RPMI7951 (cell line): ENCODE data around the gene INTS11. TPM values are rescaled to one million over a fixed set of nuclear protein-coding genes. Genes with fewer than 3 reads are reported as not detected.

Experiments
- DNase-seq: peaks from one replicate; pipeline ENCODE4 v3.0.0-alpha.2; 2012; ENCODE audit warnings: low read depth
- total RNA-seq: library from RNA; depleted of rRNA; stranded (reverse); fragments of >200 nt; shearing (Covaris generic); gene quantifications from 2 replicates; pipeline ENCODE4 v1.2.3, GENCODE V29; 2014

Gene INTS11
- total RNA-seq, 1 experiment from 2014 or later, result 62.6 TPM

DNA sequence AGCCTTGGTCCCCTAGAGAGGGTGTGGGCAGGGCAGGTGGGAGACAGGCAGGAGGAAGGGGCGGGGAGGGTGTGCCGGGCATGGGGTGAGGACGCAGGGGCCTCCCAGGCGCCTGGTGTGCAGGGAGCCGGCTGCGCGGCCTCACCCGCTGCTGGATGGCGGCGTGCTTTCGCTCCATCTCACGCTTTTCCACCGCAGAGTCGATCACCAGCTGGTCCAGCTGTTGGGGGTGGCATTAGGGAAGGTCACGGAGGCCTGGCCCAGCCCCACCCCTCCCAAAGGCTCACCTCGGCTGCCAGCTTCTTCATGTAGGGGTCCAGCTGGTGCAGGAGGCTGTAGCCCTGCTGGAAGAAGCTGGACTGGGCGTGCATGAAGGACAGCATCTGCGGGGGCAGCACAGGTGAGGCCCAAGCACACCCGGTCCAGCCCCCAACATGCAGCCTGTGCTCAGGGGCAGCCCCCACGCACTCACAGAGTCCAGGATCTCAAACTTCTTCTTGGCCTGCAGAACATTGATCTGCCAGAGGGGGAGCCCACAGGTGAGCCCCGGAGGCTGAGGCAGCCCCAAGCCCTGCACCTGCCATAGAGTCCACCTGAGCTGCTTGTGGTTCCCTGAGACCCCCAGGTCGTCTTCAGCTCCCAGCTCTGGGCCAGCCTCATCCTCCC, 24.6 kb downstream of the INTS11 start:
- no peak for DNase-seq

DNA sequence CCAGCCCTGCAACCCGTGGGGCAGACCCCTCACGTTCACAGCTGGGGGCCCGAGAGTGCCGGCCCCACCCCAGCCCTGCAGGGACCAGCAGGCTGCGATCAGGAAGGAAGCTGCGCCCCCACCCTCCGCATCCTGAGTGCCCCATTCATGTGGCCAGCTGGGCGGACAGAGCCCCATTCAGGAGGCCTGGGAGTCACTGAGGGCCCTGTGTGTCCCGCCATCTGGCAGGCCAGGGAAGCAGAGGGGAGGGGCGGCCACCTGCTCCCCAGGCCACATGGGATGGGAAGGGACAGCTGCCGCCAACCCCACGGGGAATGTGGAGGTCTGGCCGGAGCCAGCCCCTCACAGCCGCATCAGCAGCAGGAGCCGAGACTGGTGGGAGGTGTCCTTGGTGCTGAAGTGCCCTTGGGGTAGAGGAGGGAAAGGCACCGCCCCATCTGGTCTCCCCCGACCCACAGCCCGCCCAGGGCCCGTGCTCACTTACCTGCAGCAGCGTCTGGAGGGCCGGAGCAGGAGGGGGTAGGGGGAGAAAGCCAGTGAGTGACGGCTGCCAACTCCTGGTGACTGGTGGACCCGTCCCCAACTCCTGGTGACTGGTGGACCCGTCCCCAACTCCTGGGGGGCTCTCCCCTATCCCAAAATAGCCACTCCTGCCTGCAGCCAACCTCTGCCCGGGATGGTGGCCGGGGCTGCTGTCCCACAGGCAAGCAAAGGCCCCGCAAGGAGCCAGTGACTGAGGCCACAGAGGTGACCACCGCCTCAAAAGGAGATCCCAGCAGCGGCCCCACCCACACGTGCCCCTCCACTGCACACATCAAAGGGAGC, 25.4 kb downstream of the INTS11 start:
- peak; percentile 40 for DNase-seq

DNA sequence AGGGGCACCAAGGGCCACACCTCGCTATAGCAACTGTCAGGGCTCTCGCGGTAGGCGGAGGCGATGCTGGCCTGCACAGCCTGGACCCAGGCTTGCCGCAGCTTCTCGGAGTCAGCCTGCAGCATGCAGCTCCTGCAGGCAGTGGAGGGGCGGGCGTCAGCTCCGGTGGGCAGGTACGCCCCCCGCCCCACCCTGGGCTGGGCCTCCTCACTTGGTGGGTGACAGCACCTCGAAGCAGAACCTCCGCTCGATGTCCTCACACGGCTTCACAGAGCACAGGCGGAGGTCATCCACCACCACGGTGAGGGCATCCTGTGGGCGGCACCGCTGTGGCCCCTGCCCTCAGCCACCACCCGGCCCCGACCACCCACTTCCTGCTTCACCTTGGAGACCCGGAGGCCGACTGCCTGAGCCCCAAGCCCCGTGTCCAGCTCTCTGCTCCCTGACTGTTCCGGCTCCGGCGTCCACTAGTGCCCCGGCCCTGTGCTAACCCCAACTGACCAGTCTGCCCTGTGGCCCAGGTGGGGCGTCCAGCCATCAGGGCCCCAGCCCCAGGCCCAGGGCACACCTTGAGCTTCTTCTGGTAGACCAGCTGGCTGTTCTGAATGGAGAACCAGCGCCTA, 26.5 kb downstream of the INTS11 start:
- DNase-seq, result no peak

DNA sequence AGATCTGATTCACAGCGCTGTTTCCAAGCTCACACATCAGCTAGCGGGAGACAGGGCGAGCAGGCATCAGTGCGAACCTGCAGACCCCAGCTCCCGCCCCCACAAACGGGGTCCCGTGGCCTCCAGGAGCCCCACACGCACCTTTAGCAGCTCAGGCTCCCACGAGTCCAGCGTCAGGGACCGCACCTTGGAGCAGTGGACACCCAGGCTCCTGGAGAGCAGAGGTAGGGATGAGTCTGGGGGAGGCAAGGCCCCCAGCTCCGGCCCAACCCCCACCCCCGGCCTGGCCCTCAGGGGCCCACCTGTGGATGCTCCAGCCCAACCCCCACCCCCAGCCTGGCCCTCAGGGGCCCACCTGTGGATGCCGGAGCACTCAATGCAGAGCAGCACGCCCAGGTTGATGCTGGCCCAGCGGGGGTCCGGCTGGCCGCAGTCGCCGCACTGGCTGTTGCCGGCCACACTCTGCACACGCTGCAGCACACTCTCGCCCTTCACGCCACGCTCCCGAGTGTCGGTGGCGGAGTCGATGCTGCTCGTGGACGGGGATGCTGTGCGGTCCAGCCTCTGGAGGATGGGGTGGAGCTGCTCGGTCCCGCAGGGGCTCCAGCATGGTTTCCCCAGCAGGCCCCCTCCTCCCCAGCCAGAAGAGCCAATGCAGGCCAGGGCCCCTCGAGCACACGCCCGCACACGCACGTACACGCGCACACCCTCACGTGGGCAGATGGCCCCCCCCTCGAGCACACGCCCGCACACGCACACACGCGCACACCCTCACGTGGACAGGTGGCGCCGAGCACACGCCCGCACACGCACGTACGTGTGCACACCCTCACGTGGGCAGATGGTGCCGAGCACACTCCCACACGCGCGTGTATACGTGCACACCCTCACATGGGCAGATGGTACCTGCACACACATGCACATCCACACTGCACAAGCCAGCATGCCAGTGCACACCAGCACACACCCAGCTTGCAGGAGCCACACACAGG, 28.1 kb downstream of the INTS11 start:
- no peak for DNase-seq

DNA sequence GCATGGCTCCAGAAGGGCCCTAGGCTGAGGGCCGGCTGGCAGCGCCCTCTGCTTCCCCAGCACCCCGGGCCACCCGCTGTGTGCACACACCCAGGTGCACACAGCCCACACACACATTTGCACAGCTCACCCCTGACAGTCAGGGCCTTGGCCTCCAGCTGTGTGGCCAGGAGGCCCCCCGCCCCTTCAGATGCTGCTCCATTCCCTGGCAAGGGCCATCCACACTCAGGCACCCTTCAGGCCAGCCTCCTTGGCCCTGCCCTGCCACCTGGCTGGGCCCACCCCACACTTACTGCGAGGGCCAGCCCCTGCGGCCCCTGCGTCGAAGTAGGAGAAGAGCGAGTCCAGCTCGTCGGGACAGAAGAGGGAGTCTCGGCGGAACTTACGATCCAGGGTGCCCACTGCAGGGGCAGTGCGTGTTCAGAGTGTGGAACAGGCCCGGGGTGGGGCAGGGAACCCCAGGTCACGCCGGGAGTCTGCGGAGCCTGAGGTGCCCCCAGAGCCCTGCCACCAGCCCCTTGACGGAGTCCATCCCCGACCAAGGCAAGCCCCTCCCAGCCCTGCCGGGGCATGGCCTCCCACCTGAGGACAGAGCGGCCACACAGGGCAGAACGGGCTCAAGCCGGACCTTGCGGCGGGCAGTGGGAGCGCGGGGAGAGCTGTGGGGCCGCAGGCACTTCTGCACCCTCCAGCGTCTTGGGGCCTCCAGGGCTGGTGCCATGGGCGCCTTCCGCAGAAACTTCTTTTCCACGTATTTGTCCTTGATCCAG, 29.1 kb downstream of the INTS11 start:
- no peak for DNase-seq

DNA sequence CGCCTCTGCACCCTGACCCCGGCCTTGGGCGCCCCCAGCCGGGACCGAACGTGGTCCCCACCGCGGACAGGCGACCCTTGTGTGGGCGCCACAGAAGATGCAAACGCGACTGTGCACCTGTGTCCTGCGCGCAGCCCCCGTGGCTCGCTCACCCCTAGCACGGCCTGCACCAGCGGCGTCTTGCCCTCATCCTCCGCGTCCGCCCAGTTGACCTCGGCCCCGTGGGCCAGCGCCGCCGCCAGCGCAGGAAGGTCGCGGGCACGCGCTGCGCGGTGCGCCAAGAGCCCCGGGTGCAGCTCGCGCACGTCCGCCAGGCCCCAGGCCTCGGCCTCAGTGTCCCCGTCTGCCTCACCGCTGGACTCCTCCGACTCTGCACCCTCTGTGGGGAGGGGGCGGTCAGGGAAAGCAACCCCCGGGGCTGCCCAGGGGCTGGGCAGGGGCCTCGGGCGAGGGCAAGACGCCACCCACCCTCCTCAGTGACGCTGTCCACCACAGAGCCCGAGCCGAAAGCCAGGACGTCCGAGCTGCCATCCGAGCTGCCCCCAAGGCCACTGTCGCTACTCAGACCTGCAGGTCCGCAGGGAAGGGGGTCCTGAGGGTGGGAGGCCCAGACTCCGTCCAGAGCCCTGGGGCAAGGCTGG, 30.1 kb downstream of the INTS11 start:
- DNase-seq, result no peak

DNA sequence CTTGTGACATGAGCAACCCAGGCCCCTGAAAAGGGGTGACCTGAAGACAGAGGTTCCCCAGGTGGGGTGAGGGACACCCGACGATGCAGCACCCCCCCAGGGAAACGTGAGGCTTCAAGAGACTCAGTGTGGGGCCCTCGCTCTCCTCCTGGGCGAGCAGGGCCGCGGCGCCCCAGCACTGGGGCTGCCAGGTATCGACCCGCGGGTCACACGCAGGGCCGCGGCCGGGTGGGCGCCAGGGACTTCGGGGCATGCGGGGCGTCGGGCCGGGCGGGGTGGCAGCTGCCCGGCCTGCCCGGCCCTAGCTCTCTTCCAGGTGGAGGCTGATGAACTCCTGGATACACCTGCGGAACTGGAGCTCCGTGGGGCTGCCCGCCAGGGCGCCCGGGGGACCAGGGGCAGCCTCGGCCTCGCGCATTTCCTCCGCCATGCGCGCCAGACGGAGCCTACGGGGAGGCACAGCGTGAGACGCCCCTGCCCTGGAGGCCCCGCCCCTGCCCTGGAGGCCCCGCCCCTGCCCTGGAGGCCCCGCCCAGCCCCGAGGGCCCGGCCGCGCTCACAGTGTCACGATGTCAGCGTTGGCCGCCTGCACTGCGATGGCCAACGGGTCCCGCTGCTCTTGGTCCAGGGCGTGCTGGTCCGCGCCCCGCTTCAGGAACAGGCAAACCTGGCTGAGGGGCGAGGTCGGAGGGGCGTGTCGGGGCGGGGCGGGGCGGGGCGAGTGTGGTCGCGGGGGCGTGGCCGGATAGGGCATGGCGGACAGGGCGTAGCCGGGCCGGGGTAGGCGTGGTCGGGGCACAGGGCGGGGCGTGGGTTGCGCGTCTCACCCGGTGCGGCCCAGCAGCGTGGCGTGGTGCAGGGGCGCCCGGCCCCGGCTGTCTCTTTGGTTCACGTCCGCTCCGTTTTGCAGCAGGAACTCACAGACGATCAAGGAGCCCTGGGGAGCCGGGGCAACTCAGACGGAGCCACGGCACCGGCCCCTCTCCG, 30.9 kb downstream of the INTS11 start:
- DNase-seq, result no peak

DNA sequence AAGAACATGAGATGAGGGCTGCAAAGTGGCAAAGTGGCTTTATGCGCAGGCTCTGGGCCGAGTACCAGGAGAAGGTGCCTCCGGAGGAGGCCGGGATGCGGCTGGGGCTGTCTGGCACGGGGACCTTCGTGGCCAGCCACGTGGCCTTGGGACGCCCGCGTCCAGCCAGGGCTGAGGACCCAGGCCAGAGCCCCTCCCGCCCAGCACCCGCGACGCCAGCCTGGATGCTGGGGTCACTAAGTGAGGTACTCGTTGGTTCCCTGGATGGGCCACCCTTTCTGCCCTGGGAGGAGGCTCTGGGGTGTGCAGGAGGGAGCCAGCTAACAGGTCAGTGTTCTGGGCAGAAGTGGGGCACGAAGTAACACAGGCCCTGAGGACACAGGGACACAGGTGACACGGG, 31.6 kb downstream of the INTS11 start:
- DNase-seq, result no peak

DNA sequence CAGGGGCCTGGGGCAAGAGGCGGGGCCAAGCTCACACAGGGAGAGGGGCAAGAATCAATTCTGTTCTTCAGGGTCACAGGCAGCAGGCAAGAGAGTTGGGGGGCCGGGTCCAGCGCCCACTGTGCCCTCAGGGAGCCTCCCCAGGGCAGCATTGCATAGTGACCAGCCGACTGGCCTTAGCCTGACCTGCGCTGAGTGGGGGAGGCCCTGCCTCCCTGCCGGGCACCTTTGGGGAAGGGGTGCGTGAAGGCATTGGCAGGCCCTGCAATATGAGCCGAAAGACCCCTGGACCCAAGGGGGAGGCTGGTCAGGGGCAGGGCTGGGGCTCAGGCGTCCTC, 32.0 kb downstream of the INTS11 start:
- no peak for DNase-seq

DNA sequence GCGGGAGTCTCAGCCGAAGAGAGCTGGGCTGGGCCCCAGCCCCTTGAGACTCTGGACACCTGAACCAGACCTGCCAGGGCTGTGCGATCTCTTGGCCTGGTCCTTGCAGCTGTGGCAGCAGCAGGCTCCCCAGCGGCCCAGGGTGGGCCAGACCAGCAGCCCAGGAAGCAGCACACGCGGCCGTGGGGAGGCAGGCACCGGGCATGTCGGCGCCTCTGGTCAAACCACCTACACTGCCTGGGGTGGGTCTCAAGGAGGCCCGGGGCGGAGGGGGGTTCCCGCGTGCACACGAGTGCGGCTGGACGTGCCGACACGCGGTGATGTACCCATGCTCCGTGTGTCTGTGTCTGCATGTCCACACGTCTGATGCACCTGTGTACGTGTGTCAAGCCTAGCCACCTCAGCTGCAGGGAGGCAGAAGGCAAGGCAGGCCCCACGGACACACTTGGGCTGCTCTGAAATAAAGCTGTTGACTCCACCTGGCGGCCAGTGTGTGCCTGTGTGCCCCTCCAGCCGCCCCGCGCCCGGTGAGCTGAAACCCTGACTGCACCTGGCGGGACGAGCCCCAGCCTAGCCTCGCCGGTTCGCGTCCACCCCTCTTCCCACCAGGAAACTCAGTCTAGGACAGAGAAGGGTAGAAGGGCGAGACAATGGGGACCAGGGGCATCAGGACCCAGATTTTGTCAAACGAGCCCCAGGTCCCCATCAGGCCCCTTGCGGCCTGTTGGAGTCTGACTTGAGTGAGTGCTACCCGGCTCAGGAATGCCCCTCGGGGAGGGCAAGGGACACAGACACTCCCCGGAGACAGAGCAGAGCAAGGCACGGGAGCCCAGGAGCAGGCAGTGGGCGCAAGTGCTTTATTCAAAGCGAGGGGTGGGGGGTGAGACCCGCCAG, 32.7 kb downstream of the INTS11 start:
- peak; percentile 61 for DNase-seq

DNA sequence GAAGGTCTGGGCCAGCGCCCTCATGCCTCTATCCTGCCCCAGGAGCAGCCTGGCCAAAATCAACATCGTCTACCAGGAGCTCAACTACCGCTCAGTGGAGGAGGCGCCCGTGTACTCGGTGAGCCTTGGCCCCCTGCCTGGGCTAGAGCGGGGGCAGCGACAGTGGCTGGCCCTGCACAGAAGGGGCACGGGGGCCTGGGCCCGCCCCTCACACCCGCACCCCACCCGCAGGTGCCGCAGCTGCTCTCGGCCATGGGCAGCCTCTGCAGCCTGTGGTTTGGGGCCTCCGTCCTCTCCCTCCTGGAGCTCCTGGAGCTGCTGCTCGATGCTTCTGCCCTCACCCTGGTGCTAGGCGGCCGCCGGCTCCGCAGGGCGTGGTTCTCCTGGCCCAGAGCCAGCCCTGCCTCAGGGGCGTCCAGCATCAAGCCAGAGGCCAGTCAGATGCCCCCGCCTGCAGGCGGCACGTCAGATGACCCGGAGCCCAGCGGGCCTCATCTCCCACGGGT, 33.4 kb downstream of the INTS11 start:
- DNase-seq, result peak; percentile 53

DNA sequence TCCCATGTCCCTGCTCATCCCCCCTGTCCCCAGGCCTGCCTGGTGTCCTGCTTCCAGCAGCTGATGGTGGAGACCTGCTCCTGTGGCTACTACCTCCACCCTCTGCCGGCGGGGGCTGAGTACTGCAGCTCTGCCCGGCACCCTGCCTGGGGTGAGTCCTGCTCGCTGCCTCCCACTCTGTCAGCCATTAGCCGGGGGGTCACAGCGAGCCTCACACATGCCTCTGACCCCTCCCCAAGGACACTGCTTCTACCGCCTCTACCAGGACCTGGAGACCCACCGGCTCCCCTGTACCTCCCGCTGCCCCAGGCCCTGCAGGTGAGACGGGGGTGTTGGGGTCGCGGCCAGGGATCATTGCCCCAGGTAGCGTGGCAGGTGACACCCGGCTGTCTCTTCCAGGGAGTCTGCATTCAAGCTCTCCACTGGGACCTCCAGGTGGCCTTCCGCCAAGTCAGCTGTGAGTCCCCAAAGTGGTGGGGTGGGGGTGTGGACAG, 34.2 kb downstream of the INTS11 start:
- DNase-seq, result peak; percentile 49

DNA sequence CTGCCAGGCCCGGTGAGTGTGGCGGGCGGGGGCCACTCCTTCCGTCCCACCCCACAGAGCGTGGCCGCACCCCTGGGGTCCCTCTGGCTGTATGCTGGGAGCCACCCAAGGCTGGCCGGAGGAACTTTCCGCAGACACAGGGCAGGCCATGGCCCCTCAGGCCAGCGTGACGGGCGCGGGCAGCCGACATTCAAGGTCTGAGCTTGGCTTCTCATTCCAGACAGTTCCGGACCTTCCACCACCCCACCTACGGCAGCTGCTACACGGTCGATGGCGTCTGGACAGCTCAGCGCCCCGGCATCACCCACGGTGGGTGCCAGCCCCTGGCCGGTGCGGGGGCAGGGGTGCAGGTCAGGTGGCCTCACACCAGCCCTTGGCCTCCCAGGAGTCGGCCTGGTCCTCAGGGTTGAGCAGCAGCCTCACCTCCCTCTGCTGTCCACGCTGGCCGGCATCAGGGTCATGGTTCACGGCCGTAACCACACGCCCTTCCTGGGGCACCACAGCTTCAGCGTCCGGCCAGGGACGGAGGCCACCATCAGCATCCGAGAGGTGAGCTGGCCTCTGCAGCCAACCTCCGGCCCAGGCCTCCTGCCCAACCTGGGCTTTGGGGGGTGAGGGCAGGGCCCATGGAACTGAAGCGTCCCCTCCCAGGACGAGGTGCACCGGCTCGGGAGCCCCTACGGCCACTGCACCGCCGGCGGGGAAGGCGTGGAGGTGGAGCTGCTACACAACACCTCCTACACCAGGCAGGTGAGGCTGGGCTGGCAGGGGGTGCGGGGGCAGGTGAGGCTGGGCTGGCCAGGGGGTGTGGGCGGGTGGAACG, 37.0 kb downstream of the INTS11 start:
- DNase-seq, result no peak

DNA sequence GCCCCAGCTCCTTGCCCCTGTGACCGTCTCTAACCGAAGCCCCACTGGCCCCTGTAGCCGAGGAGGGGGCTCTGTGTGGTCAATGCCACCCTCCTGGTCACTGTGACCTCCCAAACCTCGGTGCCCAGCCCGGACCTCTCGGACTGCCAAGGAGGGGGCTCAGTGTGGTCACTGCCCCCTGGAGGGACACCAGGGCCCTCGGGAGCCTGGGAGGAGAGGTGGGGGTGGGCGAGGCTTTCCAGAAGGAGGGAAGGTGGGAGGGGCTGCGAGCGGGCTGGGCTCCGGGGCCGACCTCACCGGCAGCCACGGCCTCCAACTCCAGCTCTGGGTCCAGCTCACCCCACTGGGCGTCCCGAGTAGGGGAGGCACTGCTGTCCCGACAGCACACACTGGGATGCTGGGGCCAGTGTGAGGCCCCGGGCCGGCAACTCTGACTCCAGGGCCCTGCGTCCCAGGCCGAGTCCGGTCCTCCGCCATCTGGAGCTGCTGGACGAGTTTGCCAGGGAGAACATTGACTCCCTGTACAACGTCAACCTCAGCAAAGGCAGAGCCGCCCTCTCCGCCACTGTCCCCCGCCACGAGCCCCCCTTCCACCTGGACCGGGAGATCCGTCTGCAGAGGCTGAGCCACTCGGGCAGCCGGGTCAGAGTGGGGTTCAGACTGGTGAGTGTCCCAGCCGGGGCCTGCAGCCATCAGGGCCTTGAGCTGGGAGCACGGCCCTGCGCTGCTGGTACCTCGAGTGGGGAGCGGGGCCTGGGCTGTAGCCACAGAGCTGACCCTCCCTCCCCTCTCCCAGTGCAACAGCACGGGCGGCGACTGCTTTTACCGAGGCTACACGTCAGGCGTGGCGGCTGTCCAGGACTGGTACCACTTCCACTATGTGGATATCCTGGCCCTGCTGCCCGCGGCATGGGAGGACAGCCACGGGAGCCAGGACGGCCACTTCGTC, 37.9 kb downstream of the INTS11 start:
- DNase-seq, result no peak

DNA sequence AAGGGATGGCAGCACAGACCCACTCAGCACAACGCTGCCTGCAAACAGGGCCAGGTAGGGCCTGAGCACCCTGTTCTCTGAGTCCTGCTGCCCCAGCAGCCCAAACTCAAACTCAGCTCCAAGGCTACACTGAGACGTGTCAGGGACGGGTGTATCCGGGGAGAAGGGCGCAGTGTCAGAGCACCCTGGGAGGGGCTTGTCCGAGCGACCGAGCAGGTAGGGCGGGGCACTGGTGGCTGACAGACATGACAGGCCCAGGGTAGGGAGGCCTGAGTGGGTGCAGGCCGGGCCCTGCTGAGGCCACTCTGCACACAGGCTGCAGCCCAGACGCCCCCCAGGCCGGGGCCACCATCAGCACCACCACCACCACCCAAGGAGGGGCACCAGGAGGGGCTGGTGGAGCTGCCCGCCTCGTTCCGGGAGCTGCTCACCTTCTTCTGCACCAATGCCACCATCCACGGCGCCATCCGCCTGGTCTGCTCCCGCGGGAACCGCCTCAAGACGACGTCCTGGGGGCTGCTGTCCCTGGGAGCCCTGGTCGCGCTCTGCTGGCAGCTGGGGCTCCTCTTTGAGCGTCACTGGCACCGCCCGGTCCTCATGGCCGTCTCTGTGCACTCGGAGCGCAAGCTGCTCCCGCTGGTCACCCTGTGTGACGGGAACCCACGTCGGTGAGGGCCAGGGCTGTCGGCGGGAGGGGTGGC, 38.7 kb downstream of the INTS11 start:
- DNase-seq, result no peak
